ENCODE data around the gene HNF4A. TPM values are rescaled to one million over a fixed set of nuclear protein-coding genes. Genes with fewer than 3 reads are reported as not detected.

Gene HNF4A
- total and polyA plus RNA-seq, 2 of the 13 experiments (the other 11 are each of a cell fraction or from before 2014, with no cell fraction given): 80.9 to 169 TPM

- peak; percentile 32 for TF ChIP-seq ZNF407 (CRISPR knock-in tag; IDR thresholded peaks at IDR 0.05; ENCODE audit: not compliant biosample characterization)
- no peak for TF ChIP-seq FIP1L1 (IDR thresholded peaks at IDR 0.05; ENCODE audit: borderline replicate concordance, insufficient read depth, low read depth, low read length)
- no peak for TF ChIP-seq NFE2L1 (CRISPR knock-in tag; IDR thresholded peaks at IDR 0.05; ENCODE audit: borderline replicate concordance)
- no peak for TF ChIP-seq ZNF12 (CRISPR knock-in tag; IDR thresholded peaks at IDR 0.05)
- peak; percentile 71; the same call in 1 of the 2 replicates for TF ChIP-seq SNAPC4 (CRISPR knock-in tag; IDR thresholded peaks at IDR 0.05)
- peak; percentile 76; the same call in 1 of the 2 replicates for TF ChIP-seq SMAD9 (CRISPR knock-in tag; IDR thresholded peaks at IDR 0.05)
- no peak for TF ChIP-seq KLF13 (CRISPR knock-in tag; IDR thresholded peaks at IDR 0.05)
- no peak for TF ChIP-seq ZNF569 (CRISPR knock-in tag; IDR thresholded peaks at IDR 0.05; ENCODE audit: borderline replicate concordance)
- TF ChIP-seq ZNF850 (CRISPR knock-in tag; conservative IDR thresholded peaks at IDR 0.05): no peak
- peak; percentile 78 for TF ChIP-seq PPARG (CRISPR knock-in tag; conservative IDR thresholded peaks at IDR 0.05)
- no peak for TF ChIP-seq CHD2 (IDR thresholded peaks at IDR 0.05; ENCODE audit: low read depth, low read length)
- TF ChIP-seq ZNF770 (CRISPR knock-in tag; IDR thresholded peaks at IDR 0.05): no peak
- no peak for TF ChIP-seq SP2 (CRISPR knock-in tag; IDR thresholded peaks at IDR 0.05)
Observed at GRCh38 chr20:44392776-44393607, 37.5 kb downstream of the HNF4A start (continued).
